NCI-H2029 (cell line): ENCODE measurements around the gene PRSS33.

ENCODE experiments used
- DNase-seq: peaks from one replicate; lab custom pipeline; 2025; lab: John Stamatoyannopoulos, UW

PRSS33 gene

DNA sequence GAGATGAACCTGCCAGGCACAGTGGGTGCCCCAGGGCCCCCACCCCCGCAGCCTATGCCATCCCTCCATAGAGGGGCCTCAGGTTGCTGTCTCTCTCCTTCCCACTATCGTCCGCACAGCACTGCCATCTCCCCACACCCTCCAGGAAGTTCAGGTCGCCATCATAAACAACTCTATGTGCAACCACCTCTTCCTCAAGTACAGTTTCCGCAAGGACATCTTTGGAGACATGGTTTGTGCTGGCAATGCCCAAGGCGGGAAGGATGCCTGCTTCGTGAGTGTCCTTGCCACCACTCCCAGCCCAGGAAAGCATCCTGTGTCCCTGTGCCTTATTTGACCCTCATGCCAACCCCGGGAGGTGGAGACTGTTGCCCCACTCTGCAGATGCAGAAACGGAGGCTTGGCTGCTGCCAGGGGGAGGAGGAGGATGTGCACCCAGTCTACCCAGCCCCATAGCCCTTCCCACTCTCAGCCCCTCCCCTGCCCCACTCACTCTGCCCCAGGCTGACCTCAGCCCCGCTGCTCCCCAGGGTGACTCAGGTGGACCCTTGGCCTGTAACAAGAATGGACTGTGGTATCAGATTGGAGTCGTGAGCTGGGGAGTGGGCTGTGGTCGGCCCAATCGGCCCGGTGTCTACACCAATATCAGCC is 33.6 kb upstream of the PRSS33 start:
- no peak for DNase-seq

- no peak for DNase-seq
These were observed 32.8 kb upstream of the PRSS33 start for GRCh38 chr16:2819939-2820835.

- DNase-seq: no peak
These were observed 32.0 kb upstream of the PRSS33 start for GRCh38 chr16:2819179-2819938.

GRCh38 chr16:2818272-2818876 is 31.0 kb upstream of the PRSS33 start:
- DNase-seq: no peak

DNA sequence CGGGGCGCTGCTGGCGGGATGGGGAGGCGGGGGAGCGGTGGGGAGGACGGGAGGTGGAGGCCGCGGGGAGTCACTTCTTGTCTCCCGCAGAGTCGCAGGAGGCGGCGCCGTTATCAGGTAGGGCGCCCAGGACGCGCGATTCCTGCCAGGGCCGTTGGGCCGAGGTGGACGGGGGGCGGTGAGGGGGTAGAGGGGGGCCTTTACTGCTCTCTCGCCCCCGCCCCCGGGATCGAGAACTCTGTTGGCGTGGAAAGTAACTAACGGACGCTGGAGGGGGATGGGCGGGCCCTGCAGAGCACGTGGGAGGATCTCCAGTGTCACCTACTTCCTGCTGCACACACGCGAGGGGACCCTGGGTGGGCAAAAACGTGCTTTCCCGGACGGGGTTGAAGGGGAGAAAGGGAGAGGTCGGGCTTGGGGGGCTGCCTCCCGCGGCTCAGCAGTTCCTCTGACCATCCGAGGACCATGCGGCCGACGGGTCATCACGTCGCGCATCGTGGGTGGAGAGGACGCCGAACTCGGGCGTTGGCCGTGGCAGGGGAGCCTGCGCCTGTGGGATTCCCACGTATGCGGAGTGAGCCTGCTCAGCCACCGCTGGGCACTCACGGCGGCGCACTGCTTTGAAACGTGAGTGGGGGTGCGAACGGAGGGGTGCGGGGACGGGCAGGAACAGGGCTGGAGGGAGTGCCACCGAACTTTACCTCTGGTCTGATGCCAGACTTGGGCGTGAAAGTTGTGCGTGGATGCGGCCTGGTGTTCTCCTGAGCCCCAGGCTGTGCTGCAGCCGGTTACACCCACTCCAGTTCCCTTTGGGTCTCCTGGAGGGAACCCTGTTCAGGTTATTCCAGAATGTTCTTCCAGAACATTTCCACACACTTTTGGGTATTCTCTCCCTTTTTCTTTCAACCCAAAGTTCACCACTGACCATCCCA is 30.2 kb upstream of the PRSS33 start:
- DNase-seq: no peak

DNA sequence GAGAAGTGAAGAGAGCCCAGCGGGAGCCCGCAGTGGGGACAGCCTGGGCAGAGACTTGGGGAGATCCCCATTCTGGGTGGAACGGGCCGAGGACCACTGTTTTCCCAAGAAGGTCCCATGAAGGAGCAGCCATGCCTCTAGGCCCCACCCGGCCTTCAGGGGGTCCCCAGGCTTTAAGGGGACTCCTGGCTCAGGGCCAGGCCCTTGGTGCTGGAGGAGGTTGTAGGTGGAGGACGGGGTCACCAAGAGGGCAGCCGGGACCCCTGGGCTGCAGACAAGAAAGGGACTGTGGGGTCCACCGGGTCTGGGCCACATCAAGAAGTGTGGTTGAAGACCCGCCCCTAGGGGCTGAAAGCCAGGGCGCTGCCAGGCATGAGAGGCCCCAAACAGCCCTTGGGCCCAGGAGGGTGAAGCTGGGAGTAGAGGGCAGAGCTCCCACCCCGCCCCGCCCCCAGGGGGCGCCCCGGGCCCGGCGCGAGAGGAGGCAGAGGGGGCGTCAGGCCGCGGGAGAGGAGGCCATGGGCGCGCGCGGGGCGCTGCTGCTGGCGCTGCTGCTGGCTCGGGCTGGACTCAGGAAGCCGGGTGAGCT is 29.5 kb upstream of the PRSS33 start, which contains the start of gene PRSS21:
TSS of gene PRSS21 (plus strand) at position 487 of the 589 bp plus-strand sequence. CDS start at position 519, 32 bp downstream.
- no peak for DNase-seq

DNA sequence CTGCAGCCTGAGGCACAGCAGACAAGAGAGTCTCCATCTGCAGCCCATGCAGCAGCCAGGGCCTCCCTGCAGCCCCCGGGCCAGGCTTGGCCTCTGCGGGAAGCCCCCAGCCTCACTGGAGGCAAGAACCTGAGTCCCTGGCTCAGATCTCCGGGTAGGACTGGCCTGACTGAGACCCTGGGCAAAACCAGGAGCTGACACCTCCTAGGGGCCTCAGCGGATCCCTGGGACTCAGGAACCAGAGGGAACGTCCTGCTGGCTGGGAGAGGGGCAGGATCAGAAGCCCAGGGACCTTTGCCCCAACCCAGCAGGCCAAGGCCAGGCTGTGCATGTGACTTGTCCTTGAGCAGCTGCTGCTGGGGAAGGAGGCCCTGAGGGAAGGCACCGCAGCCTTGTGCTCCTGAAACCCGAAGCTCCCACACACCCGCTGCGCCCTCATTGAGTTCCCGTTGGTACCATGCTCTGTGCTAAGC is 28.0 kb upstream of the PRSS33 start:
- no peak for DNase-seq

DNA sequence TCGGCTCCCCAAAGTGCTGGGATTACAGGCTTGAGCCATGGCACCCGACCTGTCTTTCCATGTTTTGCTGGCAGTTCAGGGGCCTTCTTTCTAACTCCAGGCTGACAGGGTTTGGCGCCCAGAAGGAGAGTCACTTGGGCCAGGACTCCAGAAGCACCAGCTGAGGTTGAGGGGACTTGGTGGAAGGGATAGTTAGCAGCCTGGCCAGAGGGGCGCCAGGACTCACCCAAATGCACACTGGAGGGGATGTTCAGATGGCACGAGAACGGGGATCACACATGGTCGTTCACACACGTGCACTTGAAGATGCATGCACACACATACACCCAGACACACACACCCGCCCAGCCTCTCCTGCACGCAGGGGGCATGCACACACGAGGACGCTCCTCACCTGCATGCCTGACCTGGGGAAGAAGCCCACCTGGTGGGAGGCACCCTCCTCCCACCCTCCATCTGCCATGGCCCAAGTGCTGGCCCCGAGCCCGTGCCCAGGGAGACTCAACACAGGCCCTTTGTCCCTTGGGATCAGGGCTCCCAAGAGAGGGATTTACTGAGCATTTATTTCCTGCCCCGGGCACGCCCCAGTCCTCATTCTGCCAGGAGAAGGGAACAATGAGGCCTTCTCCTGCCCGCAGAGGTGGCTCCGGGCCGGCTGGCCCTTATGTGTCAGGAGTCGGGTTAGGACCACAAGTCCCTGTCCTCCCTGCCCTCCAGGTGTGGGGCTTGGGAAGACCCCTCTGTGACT is 27.4 kb upstream of the PRSS33 start:
- no peak for DNase-seq

- DNase-seq: no peak
These were observed 26.4 kb upstream of the PRSS33 start for GRCh38 chr16:2813771-2814221.

GRCh38 chr16:2811703-2812471 is 24.5 kb upstream of the PRSS33 start:
- DNase-seq: no peak

- DNase-seq: no peak
These were observed 23.3 kb upstream of the PRSS33 start for GRCh38 chr16:2810651-2811050.

DNA sequence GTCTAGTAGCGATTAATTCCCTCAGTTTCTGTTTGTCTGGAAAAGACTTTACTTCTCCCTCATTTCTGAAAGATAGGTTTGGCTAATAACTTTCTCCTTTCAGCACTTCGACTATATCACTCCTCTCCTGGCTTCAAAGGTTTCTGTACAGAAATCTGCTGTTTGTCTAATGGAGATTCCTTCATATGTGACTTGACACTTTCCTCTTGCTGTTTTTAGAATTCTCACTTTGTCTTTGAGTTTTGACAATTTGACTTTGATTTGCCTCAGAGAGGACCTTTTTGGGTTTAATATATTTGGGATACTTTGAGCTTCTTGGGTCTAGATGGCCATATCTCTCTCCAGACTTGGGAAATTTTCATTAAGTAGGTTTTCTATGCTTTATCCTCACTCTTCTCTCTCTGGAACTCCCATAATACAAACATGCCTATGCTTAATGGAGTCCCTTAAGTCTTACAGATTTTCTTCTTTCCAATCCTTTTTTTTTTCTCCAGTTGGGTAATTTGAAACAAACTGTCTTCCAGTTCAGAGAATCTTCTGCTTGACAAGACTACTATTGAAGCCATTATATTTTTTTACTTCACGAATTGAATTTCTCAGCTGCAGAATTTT is 21.9 kb upstream of the PRSS33 start:
- no peak for DNase-seq

- DNase-seq: no peak
These were observed 20.8 kb upstream of the PRSS33 start for GRCh38 chr16:2808181-2808580.

- no peak for DNase-seq
These were observed 18.9 kb upstream of the PRSS33 start for GRCh38 chr16:2806286-2806685.

DNA sequence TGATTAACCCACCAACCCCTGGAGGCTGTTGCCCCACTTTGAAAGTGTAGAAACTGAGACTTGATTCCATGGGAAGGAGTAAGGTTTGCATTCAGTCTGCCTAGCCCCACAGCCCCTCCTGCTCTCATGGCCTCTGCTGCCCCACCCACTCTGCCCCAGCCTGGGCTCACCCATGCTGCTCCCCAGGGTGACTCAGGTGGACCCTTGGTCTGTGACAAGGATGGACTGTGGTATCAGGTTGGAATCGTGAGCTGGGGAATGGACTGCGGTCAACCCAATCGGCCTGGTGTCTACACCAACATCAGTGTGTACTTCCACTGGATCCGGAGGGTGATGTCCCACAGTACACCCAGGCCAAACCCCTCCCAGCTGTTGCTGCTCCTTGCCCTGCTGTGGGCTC is 17.4 kb upstream of the PRSS33 start:
- DNase-seq: no peak

DNA sequence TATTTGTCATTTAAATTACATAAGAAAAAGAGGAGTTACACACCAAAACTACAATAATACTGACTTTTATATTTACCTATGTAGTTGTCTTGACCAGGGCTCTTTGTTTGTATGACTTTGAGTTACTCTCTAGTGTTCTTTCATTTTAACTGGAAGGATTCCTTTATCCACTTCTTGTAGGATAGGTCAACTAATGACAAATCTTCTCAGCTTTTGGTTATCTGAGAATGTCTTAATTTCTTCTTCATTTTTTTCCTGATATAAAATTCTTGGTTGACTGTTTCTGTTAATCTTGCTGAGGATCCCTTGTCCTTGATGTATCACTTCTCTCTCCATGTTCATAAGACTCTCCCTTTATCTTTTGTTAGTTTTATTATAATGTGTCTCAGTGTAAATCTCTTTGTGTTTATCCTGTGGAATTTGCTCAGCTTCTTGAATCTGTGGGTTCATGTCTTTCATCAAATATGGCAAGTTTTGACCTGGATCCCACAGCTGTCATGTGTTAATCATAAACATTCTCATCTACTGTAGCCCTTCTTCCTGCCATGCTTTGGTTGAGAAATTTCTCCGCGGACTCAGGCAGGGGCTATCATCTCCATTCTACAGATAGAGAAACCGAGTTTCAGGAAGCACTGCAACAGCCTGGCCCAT is 16.3 kb upstream of the PRSS33 start:
- no peak for DNase-seq

DNA sequence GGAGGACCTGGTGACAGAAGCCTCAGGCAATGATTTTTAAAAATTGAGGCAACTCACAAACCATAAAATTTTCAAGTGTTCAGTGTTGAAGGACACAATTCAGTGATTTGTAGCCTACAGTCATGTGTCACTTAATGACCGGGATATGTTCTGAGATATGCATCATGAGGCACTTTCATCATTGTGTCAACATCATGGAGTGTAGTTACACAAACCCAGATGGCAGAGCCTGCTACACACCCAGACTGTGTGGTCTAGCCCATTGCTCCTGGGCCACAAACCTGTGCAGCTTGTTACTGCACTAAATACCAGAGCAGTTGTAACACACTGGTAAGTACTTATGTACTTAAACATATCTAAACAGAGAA is 12.5 kb upstream of the PRSS33 start:
- DNase-seq: peak; percentile 83
